NOMO-1 treated with DMSO at 0.1 percent for 48 hours (cell line): ENCODE measurements around the gene ZFAND6.

Experiments used
- DNase-seq: peaks from one replicate; lab custom pipeline; 2025; ENCODE audit not compliant: unreplicated experiment; lab: John Stamatoyannopoulos, UW

The ZFAND6 gene

DNA sequence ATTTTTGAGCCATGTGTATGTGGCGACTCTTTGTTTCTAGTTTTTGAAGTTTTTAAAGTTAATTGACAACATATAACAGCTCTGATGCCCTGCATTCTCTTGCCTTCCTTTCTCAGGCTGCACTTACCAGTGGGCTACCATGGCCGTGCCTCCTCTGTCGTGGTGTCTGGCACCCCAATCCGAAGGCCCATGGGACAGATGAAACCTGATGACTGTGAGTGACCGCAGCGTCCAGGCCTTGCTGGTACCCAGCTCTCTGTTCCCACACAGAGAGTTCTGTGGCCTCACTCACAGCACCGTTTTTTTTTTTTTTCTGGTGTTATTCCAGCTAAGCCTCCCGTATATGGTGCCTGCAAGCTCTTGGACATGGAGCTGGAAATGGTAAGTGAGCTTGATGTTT lies 108.5 kb downstream of the ZFAND6 start:
- no peak for DNase-seq

DNA sequence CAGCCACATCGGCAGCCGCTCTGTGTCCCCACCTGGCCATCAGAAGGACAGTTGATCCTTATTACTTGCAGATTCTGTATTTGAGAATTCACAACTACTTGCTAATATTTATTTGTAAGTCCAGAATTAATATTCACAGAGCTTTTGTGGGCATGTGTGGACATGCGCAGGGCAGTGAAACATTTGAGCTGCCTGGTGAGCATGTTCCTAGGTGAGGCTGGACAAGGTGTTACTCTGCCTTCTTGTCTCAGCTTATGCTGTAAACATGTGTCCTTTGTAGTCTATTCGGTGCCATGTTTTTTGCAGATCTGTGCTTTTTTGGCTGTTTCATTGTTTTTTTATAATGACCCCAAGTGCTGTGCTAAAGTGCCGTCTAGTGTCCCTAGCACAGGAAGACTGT lies 108.9 kb downstream of the ZFAND6 start:
- DNase-seq = no peak

GRCh38 chr15:80169768-80170357 lies 110.4 kb downstream of the ZFAND6 start:
- no peak for DNase-seq

DNA sequence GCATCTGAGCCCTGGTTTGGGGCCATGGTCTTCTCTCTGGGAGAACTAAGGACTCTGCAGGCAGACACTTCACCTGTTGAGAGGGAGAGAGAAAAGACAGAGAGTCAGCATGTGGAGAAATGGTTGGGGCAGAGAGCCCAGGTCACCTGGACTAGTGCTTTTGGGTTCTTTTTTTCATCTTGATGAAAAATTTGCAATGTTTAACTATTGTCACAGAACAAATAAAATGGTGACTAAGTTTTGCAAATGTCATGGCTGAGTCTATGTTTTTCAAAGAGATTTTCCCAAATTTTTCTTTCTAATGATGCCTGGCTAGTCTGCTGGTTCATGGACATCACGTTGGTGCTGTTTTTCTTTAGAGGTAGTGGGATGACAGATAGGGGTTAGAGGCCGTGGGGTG lies 111.1 kb downstream of the ZFAND6 start:
- no peak for DNase-seq

DNA sequence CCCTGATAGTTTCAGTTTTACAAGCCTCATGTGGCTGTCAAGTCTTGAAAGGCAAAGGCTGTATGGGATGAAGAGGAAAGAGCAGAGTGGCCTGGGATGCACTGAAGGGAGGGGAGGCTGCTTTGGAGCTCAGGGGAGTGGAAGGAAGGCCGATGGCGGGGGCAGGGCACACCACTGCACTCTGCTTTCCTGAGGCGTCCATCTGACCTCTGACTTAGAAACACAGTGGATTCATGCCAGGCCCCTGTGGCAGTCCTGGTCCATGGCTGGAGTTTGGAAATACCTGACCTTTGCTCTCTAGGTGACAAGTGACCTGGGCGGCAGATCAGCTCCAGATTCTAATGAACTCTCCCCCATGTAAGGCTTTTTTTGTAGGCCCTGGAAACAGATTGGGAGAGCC lies 112.3 kb downstream of the ZFAND6 start:
- DNase-seq = no peak

DNA sequence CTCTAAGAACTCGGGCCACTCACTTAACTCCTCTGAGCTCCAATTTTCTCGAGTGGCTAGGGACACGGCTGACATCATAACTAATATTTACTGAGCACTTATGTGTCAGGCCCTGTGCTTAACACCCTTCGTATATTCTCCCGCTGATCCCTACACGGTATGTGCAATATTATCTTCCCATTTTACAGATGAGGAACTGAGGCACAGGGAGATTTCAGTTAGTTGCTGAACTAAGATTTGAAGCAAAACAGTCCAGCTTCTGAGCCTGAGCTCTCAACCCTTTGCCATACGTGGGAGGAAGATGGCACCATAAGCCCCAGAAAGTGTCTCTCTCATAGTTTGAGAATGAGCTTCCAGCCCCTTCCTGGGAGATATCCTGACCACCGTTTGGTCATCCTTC lies 112.9 kb downstream of the ZFAND6 start:
- no peak for DNase-seq

DNA sequence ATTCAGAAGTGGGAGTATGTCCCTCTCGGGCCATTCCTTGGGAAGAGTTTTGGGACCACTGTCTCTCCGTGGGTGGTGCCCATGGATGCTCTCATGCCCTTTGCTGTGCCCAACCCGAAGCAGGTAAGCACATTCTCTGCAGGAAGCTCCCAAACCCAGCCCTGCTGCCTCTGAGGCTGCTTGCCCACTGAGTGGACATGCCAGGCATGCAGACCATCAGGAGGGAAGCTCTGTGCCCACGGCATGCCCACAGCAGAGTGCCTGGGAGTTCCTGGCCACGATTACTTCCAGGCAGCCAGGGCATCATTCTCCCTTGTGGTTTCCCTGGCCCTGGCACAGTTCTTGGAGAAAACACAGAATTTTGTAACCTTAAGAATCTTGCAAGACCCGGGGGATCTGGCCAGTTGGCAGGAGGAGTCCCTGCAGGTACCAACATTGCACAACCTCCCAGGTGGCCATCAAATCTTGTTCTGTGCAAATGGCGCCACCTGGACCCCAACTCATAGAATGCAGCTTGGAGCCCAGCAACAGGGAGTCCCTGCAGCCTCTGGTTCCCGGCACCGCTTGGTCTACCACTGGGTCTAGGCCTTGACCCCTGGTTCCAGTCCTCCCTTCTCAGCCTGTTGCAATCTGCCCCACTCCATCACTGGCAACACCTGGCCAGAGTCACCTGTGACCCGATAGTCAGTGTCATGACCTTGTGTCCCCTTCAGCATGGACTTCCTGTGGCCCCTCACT lies 113.7 kb downstream of the ZFAND6 start:
- peak; percentile 15 for DNase-seq

DNA sequence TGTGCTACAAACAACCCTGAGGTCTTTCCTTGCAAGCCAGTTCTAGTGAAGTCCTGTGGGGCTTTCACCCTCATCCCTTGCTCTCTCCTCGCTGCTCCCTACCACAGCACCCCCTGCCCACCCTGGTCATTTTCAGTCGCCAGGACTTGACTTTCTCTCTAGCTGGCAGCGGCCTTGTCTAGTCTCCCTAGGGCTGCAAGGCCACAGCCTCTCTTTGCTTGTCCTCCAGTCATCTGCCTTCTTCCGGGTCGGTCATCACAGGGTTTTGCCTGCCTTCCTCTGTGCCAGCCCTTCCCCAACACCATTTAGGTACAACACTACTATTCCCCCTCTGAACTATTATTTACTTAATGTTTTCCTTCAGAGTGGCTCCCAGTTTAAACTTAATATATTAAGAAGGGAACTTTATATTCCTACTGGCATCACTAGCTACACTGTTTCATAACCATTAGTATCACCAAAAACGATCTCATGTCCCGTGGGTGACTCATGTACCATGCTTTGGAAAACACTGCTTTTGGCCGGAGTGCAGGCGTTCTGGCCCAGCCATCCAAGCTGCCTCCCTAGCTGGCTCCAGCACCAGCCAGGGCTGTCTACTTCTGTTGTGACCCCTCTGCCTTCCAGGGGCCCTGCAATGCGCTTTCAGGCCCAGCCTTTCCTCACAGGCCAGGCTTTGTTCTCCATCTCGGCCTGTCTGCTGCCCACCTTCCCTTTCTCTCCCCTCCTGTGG lies 114.7 kb downstream of the ZFAND6 start:
- DNase-seq = no peak

GRCh38 chr15:80175436-80175835 lies 116.0 kb downstream of the ZFAND6 start:
- DNase-seq = no peak

- DNase-seq = no peak
Measured at GRCh38 chr15:80176443-80176842, 117.0 kb downstream of the ZFAND6 start.

DNA sequence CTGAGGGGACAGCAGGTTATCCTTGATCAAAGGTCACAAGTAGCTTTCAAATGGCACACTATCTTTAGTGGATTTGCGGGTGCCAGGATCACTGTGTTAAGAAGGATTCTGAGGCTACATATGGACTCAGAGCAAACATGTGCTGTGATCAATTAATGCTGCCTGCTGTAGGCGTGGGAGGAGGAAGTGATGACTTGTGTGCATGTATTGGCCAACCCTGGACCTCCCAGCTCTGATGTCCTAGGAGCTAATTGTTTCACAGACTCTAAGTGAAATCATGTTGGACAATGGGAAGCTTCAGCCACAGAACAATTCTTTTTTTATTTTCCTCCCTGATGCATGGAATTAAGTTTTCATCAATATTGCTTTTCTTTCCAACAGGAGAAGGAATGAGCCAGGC lies 117.7 kb downstream of the ZFAND6 start:
- DNase-seq = peak; percentile 8

- DNase-seq = no peak
Measured at GRCh38 chr15:80179025-80179759, 119.7 kb downstream of the ZFAND6 start.

DNA sequence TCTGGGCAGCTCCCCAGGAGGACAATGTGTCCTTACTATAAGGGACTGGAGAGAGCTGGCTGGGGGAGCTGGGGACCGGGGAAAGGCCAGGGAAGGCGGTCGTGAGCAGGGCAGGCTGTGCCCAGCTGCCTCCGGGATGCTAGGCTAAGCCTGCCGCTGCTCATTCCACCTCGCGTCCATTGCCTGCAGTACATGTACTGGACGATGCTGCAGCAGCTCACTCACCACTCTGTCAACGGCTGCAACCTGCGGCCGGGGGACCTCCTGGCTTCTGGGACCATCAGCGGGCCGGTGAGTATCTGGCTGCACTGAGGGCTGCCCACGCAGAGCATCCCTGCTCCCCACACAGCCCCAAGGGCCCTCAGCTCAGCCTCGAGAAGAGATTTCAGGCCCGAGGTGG lies 120.5 kb downstream of the ZFAND6 start:
- DNase-seq = no peak

DNA sequence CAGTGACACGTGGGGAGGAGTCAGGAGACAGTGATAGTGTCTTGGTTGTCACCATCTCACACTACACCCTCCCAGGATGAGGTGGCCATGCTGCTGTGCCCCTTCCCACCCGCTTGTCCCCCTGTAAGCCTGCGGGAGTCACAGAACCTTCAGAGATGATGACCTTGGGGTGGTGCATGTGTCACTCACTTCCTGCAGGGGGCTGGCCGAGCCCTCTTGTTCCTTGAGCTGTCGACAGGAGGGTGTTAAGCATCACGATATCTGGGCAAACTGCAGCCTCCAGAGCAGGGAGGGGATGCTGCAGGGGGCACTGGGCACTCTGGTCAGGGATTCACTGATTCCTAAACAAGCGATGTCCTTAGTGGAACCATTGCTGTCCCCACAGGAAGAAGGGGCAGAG lies 121.0 kb downstream of the ZFAND6 start:
- no peak for DNase-seq

- DNase-seq = no peak
Measured at GRCh38 chr15:80180986-80181385, 121.5 kb downstream of the ZFAND6 start.

- no peak for DNase-seq
Measured at GRCh38 chr15:80182611-80183261, 123.3 kb downstream of the ZFAND6 start.

GRCh38 chr15:80183306-80183705 lies 123.8 kb downstream of the ZFAND6 start:
- DNase-seq = no peak

DNA sequence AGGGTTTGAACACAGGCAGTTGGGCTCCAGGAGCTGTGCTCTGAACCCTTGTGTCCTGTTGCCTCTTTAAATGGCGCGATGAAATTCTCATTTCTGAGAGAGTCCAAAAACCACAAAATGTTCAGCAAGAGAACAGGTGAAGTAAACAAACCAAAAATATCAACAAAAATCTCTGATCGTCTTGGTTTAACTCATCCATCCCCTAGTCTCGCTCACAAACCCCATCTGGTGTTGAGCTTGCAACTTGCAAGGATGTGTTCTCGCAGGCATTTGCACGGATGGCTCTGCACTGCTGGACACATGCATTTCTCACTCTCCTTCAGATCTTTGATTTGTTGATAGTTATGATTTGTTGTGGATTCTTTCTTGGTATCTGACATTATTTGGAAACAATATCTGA lies 124.4 kb downstream of the ZFAND6 start:
- no peak for DNase-seq

GRCh38 chr15:80184554-80184953 lies 125.1 kb downstream of the ZFAND6 start:
- DNase-seq = no peak

- no peak for DNase-seq
Measured at GRCh38 chr15:80185152-80185551, 125.7 kb downstream of the ZFAND6 start.

GRCh38 chr15:80186066-80186465 lies 126.6 kb downstream of the ZFAND6 start:
- no peak for DNase-seq
